Mucosa of descending colon (tissue), 3 donors: ENCODE data around the gene LRRC8B. TPM values are rescaled to one million over a fixed set of nuclear protein-coding genes. Genes with fewer than 3 reads are reported as not detected.

Experiments
- ATAC-seq: fragments of 200-7000 bp; cut with Tn5 transposase; one replicate; pipeline ENCODE4 v1.9.1; 2020; ENCODE audit warnings: mild to moderate bottlenecking, moderate library complexity
- DNase-seq, 3 donors: peaks; one replicate each; pipeline ENCODE4 v3.0.0-alpha.2; 2020
- H3K36me3 ChIP-seq: fragments of 200-600 bp; one replicate; pipeline ENCODE4 v1.8.0; 2021; ENCODE audit warnings: low read depth, mild to moderate bottlenecking
- H3K4me1 ChIP-seq: fragments of 200-600 bp; one replicate; pipeline ENCODE4 v1.8.0; 2021; ENCODE audit warnings: low read depth, mild to moderate bottlenecking
- H3K4me3 ChIP-seq: fragments of 200-600 bp; one replicate; pipeline ENCODE4 v1.8.0; 2021; ENCODE audit warnings: mild to moderate bottlenecking
- H3K9me3 ChIP-seq: fragments of 200-600 bp; one replicate; pipeline ENCODE4 v1.8.0; 2021; ENCODE audit warnings: mild to moderate bottlenecking
- intact Hi-C, 2 donors: fragments of 100-400 bp; cut with DNase I in 1 of 2; cut with micrococcal nuclease in 1 of 2; formaldehyde crosslinking; loops; one replicate each; pipeline versions ENCODE4 v1.11.0 to v1.11.1; 2022; cut with DNase I, micrococcal nuclease
- total RNA-seq, 3 donors: library from RNA; stranded (reverse); fragmentation: NEBNext Ultra II Directional in 2 of 3; extraction: Animal tissue kit (Norgen Biotek cat#: 25700) in 2 of 3; gene quantifications; one replicate each; pipeline versions ENCODE4 v1.2.1 to v1.2.4, GENCODE V29; 2021 to 2023
- TF ChIP-seq, protein P1 (sequence below): fragments of 200-600 bp; IDR thresholded peaks from one replicate; pipeline ENCODE4 v1.8.0; 2022; ENCODE audit warnings: antibody characterized with exemption, mild to moderate bottlenecking
- donor health status: DM: no; HTN: no; CAD: no; lungs with moderate emphysema.
- donor health status: DM: no; HTN: no; CAD: no.
- donor health status: DM: no; HTN: yes; CAD: no.

Gene LRRC8B
- total RNA-seq, 3 donors from 2014 or later = 11.2 to 16.1 (median 11.6) TPM

DNA sequence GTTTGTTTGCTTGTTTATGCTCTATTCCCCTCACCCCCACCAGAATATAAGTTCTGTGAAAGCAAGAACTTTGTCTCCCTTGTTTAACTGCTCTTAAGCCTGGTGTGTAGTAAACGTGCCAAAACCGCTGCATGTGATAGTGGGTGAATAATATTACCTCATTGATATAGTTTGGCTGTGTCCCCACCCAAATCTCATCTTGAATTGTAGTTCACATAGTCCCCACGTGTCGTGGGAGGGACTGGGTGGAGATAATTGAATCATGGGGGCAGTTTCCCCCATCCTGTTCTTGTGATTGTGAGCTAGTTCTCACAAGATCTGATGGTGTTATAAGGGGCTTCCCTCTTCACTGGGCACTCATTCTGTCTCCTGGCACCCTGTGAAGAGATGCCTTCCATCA, 7.6 kb downstream of the LRRC8B start:
- no peak for ATAC-seq
- intact Hi-C loops = no loop called here
- Histone ChIP-seq H3K4me3 (no peak overlapping the region), H3K36me3 (no peaks in the 10 kb centered on the region), H3K4me1 (peaks cover 3% of the 10 kb centered on the region), H3K9me3 (no peaks in the 10 kb centered on the region)
- DNase-seq = no peak
- TF ChIP-seq, protein P1, sequence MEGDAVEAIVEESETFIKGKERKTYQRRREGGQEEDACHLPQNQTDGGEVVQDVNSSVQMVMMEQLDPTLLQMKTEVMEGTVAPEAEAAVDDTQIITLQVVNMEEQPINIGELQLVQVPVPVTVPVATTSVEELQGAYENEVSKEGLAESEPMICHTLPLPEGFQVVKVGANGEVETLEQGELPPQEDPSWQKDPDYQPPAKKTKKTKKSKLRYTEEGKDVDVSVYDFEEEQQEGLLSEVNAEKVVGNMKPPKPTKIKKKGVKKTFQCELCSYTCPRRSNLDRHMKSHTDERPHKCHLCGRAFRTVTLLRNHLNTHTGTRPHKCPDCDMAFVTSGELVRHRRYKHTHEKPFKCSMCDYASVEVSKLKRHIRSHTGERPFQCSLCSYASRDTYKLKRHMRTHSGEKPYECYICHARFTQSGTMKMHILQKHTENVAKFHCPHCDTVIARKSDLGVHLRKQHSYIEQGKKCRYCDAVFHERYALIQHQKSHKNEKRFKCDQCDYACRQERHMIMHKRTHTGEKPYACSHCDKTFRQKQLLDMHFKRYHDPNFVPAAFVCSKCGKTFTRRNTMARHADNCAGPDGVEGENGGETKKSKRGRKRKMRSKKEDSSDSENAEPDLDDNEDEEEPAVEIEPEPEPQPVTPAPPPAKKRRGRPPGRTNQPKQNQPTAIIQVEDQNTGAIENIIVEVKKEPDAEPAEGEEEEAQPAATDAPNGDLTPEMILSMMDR = no peak

DNA sequence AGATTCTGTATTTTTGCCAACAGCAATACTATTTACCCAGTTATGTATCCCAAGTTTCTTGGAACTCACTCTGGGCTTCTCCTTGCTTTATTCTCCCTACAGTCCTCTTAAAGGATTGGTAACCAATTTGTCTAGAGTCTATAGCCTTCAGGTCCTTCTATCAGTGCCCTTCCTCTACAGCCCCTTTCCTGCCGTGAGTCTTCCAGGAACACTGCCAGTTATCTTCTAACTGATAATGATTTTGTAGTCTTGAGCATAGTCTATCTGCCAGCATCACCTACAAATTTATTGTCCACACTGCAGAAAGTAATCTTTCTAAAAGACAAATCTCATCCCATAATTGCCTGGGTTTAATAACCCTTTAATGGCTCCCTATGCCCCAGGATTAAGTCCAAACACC, 8.2 kb downstream of the LRRC8B start:
- ATAC-seq (no peak), DNase-seq (no peak)
- H3K4me3 ChIP-seq = no peak overlapping the region
- TF ChIP-seq, protein P1 = no peak
- no peaks in the 10 kb centered on the region for H3K9me3 ChIP-seq
- no peaks in the 10 kb centered on the region for H3K36me3 ChIP-seq
- intact Hi-C loops = no loop called here
- H3K4me1 ChIP-seq = no peaks in the 10 kb centered on the region

DNA sequence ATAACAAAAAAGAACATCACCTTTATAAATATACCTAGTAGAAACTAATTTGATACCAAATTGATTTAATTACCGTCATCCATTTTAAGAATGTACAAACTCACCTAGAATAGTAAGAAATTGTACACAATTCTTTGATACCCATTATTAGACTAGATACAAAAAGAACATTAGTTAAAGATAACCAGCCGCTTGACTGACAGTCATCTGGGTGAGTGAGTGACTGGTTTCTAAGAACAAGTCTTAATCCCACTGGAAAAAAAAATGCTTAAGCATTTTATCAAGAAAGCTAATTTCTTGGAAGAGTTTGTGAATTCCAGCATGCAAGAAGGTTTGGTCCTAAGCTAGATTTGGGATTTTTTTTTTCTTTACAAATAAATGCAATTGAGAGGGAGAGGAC, 10.9 kb downstream of the LRRC8B start:
- DNase-seq (no peak), ATAC-seq (no peak)
- intact Hi-C loops = no loop called here
- Histone ChIP-seq H3K4me3 (no peak overlapping the region), H3K9me3 (no peaks in the 10 kb centered on the region), H3K4me1 (no peaks in the 10 kb centered on the region), H3K36me3 (no peaks in the 10 kb centered on the region)
- TF ChIP-seq, protein P1 = no peak

DNA sequence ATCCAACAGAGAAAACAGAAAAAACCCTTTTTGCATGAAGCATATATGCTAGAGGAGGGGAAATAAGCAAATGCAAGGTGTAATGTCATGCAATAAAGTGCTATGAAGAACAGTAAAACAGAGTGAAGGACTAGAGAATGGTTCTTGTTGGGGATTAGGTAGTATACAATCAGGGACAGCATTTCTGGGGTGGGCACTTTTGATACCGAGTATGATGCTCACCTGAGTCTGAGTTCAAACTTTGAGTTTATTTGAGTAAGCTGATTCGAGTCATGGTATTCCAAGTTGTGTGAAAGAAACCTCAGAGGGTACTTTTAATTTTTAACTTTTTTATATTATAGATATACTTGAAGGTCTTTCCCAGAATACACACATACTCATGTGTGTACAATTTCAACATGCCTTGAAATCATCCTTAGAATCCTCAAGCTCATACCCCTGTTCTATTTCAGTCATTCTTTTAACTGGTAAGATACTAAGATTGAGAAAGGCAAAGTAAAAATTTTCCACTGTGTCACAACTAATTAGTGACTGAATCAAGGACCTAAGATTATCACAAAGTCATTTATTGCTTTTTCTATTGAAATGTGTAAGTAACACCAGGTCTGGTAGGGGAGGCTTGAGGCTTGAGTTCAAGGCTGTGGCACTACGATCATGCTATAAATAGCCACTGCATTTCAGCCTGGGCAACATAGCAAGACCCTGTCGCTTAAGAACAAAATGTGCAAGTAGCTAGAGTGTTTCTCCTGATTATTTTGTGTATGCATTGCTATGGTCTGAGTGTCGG, 12.1 kb downstream of the LRRC8B start:
- Histone ChIP-seq H3K4me1 (no peaks in the 10 kb centered on the region), H3K36me3 (no peaks in the 10 kb centered on the region), H3K9me3 (no peaks in the 10 kb centered on the region), H3K4me3 (no peak overlapping the region)
- intact Hi-C loops = no loop called here
- ATAC-seq (no peak), DNase-seq (no peak)
- TF ChIP-seq, protein P1 = no peak

DNA sequence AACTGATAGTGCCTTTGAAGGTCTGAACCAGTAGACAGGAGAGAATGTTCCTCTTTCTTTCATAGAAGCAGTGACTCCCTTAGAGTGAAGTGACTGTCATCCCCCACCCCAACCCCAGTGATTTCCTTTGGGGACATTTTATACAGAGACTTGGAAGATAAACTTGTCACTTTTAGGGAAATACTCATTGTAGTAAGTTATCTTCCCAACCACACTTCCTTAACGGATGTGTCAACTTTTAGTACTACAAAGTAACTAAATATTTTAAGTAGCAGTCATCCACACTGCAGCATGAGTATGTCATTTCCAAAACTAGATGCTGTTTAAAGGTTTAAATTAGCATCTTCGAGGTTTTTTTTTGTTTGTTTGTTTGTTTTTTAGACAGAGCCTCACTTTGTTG, 13.7 kb downstream of the LRRC8B start:
- TF ChIP-seq, protein P1 = no peak
- no peaks in the 10 kb centered on the region for H3K36me3 ChIP-seq
- DNase-seq = no peak
- ATAC-seq = no peak
- H3K4me1 ChIP-seq = no peaks in the 10 kb centered on the region
- H3K9me3 ChIP-seq = no peaks in the 10 kb centered on the region
- intact Hi-C loops = no loop called here
- no peak overlapping the region for H3K4me3 ChIP-seq
